HG03039 (cell line): Measurements from ENCODE around the gene GPN1.
"Not testable (repeated sequence)": the region's sequence is repeated elsewhere in the genome, so short reads cannot be mapped to it uniquely, and the experiment has no call there.

Experiments used
- ATAC-seq: cut with Tn5 transposase; IDR thresholded peaks from one replicate; pipeline ENCODE4 v1.9.1; 2021; ENCODE audit warnings: mild to moderate bottlenecking, moderate library complexity; ENCODE audit not compliant: unreplicated experiment

GPN1 gene

DNA sequence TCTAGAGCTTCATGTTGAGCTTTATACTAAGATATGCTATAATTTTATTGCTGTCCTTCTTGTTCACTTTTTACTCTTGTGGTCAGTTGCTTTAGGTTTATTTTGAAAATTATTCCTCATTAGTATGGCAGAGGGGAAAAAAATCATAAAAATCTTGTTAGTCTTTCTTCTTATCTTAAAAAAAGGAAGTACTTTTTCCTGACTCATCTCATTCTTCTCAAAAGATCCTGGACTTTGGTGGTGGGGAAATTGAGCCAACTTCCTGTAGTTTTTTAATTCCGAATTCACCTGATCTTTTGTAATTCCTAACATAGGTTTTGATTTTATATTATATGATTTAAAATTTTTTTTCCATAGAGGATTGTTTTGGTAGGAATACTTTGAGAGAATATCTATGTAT is 38.6 kb downstream of the GPN1 start:
- no peak for ATAC-seq

DNA sequence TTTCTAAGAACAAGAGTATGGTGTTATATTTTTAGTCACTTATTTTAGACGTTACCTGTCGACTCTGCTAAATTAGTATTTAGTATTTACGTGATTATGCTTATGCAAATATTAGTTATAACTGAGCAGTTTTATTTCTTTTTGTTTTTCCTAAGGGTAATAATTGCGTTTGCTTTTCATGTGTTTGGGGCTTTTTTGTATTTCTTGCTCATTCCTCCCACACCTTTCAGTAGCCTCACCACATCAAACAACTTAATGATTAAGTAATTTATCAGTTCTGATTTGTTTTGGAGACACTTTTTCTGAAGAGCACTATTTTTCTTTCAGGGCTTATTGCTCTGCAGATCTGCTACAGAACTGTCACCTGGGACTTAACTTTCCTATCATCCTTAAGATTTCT is 42.4 kb downstream of the GPN1 start:
- ATAC-seq = no peak

DNA sequence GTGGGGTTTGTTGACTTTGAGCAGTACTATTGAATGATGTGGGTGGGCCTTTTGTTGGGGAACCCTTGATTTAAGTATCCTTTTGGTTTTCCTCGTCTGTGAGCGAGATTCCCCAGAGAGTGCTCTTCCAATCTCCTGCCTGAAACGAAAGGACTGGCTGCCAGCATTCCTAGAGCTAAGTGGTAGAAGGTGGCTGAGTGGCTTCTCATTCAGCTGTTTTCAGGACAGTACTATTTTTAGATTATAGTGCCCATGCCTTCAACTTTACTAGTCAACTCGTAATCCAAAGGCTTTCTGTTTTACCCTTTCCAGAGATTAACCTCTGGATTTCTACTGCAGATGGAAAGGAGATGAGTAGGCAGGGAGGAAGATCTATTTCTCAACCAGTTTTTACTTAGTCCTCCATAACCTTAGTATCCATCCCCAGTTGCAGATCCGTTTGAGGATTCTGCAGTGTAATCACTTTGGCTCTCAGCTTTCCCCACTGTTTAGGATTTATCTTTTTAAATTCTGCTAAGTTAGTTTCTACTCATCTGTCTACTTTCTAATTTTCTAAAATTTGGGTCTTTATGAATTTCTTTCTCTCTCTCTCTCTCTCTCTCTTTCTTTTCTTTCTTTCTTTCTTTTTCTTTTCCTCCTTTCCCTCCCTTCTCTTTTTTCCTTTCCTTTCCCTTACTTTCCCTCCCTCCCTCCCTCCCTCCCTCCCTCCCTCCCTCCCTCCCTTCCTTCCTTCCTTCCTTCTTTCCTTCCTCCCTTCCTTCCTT is 44.1 kb downstream of the GPN1 start:
- ATAC-seq = no peak

DNA sequence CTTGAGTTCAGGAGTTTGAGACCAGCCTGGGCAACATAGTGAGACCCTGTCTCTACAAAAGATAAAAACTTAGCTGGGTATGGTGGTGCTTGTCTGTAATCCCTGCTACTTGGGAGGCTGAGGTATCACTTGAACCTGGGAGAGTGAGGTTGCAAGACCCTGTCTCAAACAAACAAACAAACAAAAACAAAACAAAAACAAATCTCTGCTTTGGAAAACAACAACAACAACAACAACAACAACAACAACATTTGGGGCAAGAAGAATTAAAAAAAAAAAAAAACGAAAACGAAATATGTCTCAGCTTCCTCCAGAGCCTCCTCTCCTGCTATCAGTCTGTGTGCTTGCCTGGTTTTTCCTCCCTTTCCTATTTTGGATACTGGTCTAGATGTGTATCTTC is 51.7 kb downstream of the GPN1 start:
- ATAC-seq = no peak

DNA sequence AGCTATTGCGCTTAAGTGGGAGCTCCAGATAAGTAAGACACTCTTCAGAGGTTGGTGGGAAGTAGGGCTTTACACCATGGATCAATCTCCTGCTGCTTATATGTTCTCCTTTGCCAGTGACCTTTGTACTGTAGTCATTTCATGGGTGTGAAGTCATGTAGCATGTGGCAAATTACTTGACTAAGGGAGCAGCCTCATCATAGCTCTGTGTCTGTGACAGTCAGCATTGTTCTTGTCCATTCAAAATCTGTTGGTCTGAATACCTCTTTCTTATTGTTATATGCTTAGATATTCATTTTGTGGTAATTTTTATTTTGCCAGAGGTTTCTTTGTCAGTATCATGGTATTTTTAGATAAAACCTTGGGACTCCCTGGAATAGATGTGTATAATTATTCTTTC is 53.0 kb downstream of the GPN1 start:
- no peak for ATAC-seq

DNA sequence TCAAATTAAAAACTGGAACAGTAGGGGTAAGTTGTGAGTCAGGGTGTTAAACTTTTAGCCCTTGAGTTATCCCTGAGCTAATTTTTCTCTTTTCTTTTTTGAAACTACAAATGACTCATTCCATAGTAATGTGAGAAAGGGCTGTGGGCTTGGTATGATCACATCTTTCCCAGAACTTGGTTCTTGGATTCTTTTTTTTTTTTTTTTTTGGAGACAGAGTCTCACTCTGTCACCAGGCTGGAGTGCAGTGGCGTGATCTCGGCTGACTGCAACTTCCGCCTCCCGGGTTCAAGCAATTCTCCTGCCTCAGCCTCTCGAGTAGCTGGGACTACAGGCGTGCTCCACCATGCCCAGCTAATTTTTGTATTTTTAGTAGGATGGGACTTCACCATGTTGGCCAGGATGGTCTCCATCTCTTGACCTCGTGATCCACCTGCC is 53.5 kb downstream of the GPN1 start:
- not testable (repeated sequence) for ATAC-seq

DNA sequence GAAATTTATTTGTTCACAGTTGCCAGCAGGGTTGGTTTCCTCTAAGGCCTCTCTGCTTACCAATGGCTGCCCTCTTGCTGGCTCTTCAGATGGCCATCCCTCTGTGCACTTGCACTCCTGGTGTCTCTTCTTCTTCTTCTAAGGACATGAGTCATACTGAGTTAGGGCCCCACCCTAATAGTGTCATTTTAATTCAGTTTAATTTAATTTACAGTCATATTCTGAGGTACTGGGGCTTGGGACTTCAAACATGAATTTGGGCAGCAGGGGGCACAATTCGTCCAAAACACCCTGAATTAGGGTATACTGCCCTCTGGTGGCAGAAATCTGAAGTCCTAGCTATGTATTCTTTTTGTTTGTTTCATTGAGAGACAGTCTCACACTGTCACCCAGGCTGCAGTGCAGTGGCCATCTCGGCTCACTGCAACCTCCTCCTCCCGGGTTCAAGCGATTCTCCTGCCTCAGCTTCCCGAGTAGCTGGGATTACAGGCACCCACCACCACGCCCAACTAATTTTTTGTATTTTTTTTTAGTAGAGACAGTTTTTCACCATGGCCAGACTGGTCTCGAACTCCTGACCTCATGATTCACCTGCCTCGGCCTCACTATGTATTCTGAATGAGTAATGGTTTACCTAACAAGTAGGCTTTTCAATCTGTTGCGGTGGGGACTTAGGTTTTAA is 54.7 kb downstream of the GPN1 start:
- ATAC-seq = peak; percentile 48

DNA sequence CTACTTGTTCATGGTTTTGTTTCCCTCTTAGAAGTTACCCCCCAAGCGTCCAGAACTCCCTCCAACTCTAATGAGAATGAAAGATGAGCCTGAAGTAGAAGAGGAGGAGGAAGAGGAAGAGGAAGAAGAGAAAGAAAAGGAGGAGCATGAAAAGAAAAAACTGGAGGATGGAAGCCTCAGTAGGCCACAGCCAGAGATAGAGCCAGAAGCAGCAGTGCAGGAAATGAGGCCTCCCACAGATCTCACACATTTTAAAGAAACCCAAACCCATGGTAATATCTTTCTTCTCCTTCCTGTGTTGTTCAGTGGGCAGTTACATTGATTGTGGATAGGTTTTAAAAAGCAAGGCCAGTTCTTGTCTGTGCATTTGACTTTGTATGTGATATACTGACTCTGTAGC is 56.2 kb downstream of the GPN1 start:
- not testable (repeated sequence) for ATAC-seq

DNA sequence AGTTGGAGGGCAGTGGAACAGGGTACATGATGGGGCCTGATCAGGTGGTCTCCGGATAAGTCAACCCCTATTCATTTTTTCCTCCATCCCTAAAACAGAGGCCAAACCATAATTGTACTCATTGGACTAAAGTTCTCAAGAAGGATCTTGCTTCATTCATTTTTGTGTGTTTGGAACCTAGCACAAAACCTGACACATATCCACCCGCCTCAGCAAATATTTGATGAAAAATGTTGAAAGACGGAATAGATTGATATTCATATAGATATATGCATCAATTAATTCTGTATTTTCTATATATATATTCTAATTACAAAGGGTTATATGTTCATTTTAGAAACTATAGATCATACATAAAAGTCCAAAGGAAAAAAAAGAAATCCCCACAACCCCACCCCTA is 56.7 kb downstream of the GPN1 start:
- no peak for ATAC-seq

DNA sequence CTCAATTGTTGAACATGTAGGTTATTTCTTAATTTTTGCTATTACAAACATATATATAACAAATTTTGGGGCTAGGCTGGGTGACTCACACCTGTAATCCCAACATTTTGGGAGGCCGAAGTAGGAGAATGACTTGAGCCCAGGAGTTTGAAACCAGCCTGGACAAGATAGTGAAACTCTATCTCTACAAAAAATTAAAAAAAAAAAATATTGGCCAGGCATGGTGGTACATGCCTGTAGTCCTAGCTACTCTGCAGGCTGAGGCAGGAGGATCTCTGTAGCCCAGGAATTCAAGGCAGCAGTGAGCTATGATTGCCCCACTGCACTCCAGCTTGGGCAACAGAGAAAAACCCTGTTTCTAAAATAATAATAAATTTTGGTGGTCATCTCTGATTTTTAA is 58.4 kb downstream of the GPN1 start:
- no peak for ATAC-seq

DNA sequence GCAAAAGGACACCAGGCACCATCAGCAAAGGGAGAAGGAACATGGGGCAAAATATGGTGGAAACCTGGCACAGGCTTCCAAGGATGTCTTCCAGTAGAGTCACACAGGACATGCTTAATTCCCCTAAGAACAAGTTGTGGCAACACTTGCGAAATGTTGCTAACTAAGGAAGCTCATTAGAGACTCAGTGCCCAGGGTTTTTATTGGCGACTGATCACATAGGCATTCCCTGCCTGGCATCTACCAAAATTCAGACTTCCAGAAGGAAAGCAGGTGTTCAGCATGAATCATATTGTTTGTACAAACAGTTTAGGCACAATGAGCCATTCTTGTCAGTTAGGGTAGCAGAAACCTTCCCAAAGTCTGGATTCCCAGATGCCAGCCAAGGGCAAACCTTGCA is 60.6 kb downstream of the GPN1 start:
- ATAC-seq = no peak

DNA sequence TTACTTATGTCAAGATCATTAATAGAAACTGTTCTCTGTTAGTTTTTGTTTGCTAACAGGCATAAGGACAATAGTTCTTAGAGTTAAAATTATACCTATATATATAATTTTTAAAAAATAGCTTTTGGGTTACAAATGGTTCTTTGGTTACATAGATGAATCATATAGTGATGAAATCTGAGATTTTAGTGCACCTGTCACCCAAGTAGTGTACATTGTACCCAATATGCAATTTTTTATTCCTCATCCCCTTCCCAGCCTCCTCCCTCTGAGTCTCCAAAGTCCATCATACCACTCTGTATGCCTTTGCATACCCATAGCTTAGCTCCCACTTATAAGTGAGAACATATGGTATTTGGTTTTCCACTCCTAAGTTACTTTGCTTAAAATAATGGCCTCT is 61.2 kb downstream of the GPN1 start:
- no peak for ATAC-seq

DNA sequence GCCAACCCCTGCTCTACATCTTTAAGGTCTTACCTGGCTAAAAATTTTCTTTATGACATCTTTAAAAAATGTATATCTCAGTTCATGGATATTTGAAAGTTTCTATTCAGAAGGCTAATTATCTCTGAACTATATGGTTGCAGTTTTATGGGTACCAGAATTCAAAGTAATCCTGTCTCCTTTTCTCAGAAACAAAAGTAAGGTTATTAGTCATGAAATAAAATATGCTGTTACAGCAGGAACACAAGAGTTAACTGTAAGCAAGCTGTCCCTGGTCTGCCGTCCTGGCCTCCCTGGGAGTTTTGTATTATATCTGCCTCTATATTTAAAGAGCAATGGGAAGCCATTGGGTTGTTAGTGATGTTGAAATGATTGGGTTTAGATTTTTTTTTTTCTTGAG is 68.8 kb downstream of the GPN1 start:
- ATAC-seq = no peak
